Effector memory CD8-positive, alpha-beta T cell (primary cell): ENCODE measurements around the gene MASTL.
A peak's percentile ranks its signal among the peaks of the same experiment; 100 is the strongest.

Source experiments
- ATAC-seq: fragments of 150-1000 bp; cut with Tn5 transposase; replicated peaks from 2 replicates; pipeline ENCODE4 v1.10.0; 2021; ENCODE audit warnings: mild to moderate bottlenecking, moderate library complexity
- DNase-seq, 3 experiments: peaks; one replicate each; pipeline ENCODE4 v3.0.0; 2021
- H3K27ac Mint-ChIP-seq, 2 donors: one replicate each; pipeline ENCODE4 v1.8.0; 2022; ENCODE audit warnings: mild to moderate bottlenecking in 2 of 2, mixed read lengths in 2 of 2, moderate library complexity in 2 of 2
- H3K27me3 Mint-ChIP-seq, 2 donors: one replicate each; pipeline ENCODE4 v1.8.0; 2022; ENCODE audit warnings: mixed read lengths in 2 of 2
- H3K36me3 Mint-ChIP-seq: one replicate; pipeline ENCODE4 v1.8.0; 2022; ENCODE audit warnings: mild to moderate bottlenecking, moderate library complexity, mixed read lengths; ENCODE audit not compliant: insufficient read depth
- H3K4me1 Mint-ChIP-seq, 2 donors: one replicate each; pipeline ENCODE4 v1.8.0; 2022; ENCODE audit warnings: low read depth in 2 of 2, mixed read lengths in 2 of 2
- H3K4me3 Mint-ChIP-seq, 2 donors: one replicate each; pipeline ENCODE4 v1.8.0; 2022; ENCODE audit warnings: mild to moderate bottlenecking in 2 of 2, mixed read lengths in 2 of 2, moderate library complexity in 2 of 2
- H3K9me3 Mint-ChIP-seq, 2 donors: one replicate each; pipeline ENCODE4 v1.8.0; 2022; ENCODE audit warnings: mixed read lengths in 2 of 2

The MASTL gene

DNA sequence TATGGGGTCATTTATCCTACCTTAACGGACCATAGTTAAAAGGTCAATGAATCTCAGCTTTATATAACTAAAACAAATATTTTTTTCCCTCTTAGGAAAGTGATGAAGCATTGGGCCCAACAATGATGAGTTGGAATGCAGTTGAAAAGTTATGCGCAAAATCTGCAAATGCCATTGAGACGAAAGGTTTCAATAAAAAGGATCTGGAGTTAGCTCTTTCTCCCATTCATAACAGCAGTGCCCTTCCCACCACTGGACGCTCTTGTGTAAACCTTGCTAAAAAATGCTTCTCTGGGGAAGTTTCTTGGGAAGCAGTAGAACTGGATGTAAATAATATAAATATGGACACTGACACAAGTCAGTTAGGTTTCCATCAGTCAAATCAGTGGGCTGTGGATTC lies 14.7 kb downstream of the MASTL start:
- ATAC-seq (no peak), DNase-seq (no peak)
- Mint-ChIP-seq H3K4me3 (no peak overlapping the region), H3K27me3 (no peaks in the 10 kb centered on the region), H3K4me1 (peaks cover 0 to 5% of the 10 kb centered on the region in 2 donors), H3K36me3 (peaks cover 35% of the 10 kb centered on the region), H3K27ac (peak overlapping the region in 1 of 2 donors; percentile 29), H3K9me3 (no peaks in the 10 kb centered on the region)

DNA sequence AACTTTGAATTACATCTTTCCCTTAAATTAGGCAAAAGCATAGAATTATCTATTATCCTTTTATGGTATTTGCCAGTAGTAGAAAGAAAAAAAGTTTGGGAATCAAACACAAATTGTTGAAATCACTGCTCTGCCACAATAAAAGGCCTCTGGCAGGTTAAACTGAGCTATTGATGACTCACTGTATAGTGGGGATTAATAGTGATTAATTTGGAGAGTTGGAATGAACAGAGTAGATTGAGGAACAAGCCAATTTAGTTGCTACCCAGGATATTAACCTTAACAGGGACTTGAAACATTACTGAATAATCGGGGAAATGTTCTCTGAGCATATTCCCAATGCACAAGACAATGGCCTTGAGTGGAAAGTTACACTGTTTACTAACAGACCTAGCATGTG lies 33.1 kb downstream of the MASTL start:
- Mint-ChIP-seq H3K36me3 (peaks cover 32% of the 10 kb centered on the region), H3K4me3 (no peak overlapping the region)
- ATAC-seq: no peak

GRCh38 chr10:27188897-27189296 lies 33.7 kb downstream of the MASTL start:
- Mint-ChIP-seq H3K27ac (no peak overlapping the region), H3K9me3 (no peaks in the 10 kb centered on the region), H3K36me3 (peaks cover 32% of the 10 kb centered on the region), H3K4me3 (no peak overlapping the region), H3K27me3 (no peaks in the 10 kb centered on the region), H3K4me1 (no peaks in the 10 kb centered on the region)
- no peak for DNase-seq
- ATAC-seq: no peak

More for the DNA sequence above, 33.1 kb downstream of the MASTL start:
- Mint-ChIP-seq H3K9me3 (no peaks in the 10 kb centered on the region), H3K27ac (no peak overlapping the region), H3K4me1 (no peaks in the 10 kb centered on the region), H3K27me3 (no peaks in the 10 kb centered on the region)
- DNase-seq: no peak

- Mint-ChIP-seq H3K27me3 (no peaks in the 10 kb centered on the region), H3K4me3 (no peak overlapping the region), H3K36me3 (peaks cover 28% of the 10 kb centered on the region), H3K27ac (no peak overlapping the region), H3K9me3 (no peaks in the 10 kb centered on the region), H3K4me1 (no peaks in the 10 kb centered on the region)
- DNase-seq (no peak), ATAC-seq (no peak)
Measured at GRCh38 chr10:27190508-27190907, 35.4 kb downstream of the MASTL start.

- no peak for ATAC-seq
- Mint-ChIP-seq H3K4me1 (no peaks in the 10 kb centered on the region), H3K9me3 (no peaks in the 10 kb centered on the region), H3K36me3 (peaks cover 20% of the 10 kb centered on the region), H3K27me3 (no peaks in the 10 kb centered on the region), H3K4me3 (no peak overlapping the region), H3K27ac (peak overlapping the region; percentile 29 to 81)
- DNase-seq: no peak
Measured at GRCh38 chr10:27192284-27192683, 37.1 kb downstream of the MASTL start.

- Mint-ChIP-seq H3K4me1 (peaks cover 3 to 13% of the 10 kb centered on the region in 2 donors), H3K27me3 (no peaks in the 10 kb centered on the region), H3K4me3 (no peak overlapping the region), H3K27ac (peak overlapping the region; percentile 36 to 45), H3K9me3 (no peaks in the 10 kb centered on the region), H3K36me3 (peaks cover 71% of the 10 kb centered on the region)
- ATAC-seq (no peak), DNase-seq (no peak)
Measured at GRCh38 chr10:27197980-27198620, 42.9 kb downstream of the MASTL start.

DNA sequence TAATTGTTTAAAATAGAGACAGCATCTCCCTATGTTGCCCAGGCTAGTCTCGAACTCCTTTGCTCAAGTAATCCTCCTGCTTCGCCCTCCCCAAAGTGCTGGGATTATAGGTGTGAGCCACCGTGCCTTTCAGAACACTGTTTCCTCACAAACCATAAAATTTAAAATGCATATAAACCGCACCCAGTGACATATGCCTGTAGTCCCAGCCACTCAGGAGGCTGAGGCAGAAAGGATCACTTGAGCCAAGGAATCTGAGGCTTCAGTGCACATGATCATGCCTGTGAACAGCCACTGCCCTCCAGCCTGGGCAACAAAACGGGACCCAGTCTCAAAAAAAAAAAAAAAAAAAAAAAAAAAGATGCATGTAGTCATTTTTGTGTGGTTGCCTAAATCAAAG lies 48.7 kb downstream of the MASTL start:
- DNase-seq: no peak
- peaks cover 94% of the 10 kb centered on the region for H3K36me3 Mint-ChIP-seq
- H3K4me3 Mint-ChIP-seq: no peak overlapping the region
- no peak for ATAC-seq
- H3K4me1 Mint-ChIP-seq: peaks cover 0 to 8% of the 10 kb centered on the region in 2 donors
- no peak overlapping the region for H3K27ac Mint-ChIP-seq
- no peaks in the 10 kb centered on the region for H3K9me3 Mint-ChIP-seq
- no peaks in the 10 kb centered on the region for H3K27me3 Mint-ChIP-seq

DNA sequence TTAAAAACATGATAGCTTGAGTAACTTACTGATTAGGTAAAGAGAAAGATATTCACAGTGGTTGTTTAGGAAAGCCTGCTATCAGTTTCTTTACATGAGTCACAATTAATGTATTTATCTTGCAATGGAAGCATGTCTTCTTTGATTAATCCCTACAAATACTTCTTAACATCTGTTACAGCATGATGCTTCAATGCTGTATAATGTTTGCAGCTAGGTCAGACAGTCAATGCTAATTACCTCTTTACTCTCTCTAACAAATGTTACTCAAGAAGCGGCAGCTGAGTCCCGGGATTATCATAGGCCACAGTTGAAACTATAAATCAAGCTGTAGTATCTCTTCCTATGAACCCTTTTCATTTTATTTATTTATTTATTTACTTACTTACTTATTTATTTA lies 52.2 kb downstream of the MASTL start:
- Mint-ChIP-seq H3K36me3 (peaks cover 96% of the 10 kb centered on the region), H3K4me3 (no peak overlapping the region), H3K27ac (no peak overlapping the region), H3K9me3 (no peaks in the 10 kb centered on the region), H3K4me1 (peaks cover 1 to 3% of the 10 kb centered on the region in 2 donors), H3K27me3 (no peaks in the 10 kb centered on the region)
- DNase-seq (no peak), ATAC-seq (no peak)

DNA sequence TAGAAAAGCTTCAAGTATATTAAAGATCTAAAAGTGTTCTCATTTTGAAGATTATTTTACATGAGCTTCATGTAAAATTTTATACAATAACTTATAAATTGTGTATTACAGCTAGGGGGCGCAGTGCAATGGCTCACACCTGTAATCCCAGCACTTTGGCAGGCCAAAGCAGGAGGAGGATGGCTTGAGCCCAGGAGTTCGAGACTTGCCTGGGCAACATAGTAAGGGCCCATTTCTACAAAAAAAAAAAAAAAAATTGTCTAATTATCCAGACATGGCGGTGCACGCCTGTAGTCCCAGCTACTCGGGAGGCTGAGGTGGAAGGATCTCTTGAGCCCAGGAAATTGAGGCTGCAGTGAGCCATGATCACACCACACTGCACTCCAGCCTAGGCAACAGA lies 68.8 kb downstream of the MASTL start:
- Mint-ChIP-seq H3K4me1 (peaks cover 20 to 36% of the 10 kb centered on the region in 2 donors), H3K27me3 (no peaks in the 10 kb centered on the region), H3K4me3 (peak overlapping the region; percentile 76 to 80), H3K36me3 (peaks cover 68% of the 10 kb centered on the region), H3K9me3 (no peaks in the 10 kb centered on the region), H3K27ac (peak overlapping the region; percentile 62 to 91)
- DNase-seq (peak; percentile 20 to 27 (median 22)), ATAC-seq (no peak)

- Mint-ChIP-seq H3K36me3 (peaks cover 60% of the 10 kb centered on the region), H3K27ac (peak overlapping the region; percentile 91 to 93), H3K4me3 (peak overlapping the region; percentile 76 to 80), H3K27me3 (no peaks in the 10 kb centered on the region), H3K4me1 (peaks cover 19 to 31% of the 10 kb centered on the region in 2 donors), H3K9me3 (no peaks in the 10 kb centered on the region)
- ATAC-seq (peak; percentile 80), DNase-seq (peak; percentile 56 to 58 (median 57))
Measured at GRCh38 chr10:27225011-27225590, 69.9 kb downstream of the MASTL start.

DNA sequence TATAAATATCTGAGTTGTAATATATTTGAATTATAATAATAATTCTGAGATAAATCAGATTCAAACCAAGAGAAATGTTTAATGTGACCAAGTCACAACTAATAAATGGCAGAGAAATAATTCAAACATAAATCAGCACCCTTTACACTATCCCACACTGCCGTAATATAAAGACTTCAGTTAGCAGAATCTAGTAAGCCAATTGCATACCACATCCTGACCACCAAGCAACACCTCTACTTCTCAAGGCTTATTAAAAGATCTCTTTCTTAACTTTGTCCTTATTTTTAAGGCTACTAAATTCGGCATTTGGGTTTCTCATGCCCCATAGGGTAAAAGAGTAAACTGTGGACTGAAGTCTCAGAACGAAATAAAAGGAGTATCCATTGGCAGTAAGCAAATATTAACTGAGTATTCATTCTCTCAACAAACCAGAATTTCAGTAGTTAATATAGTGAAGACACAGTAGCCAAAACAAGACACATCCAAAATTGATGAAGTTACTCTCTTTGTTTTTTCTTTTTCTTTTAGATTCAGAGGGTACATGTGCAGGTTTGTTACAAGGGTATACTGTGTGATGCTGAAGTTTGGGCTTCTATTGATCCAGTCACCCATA lies 70.6 kb downstream of the MASTL start:
- ATAC-seq: peak; percentile 87
- H3K27ac Mint-ChIP-seq: peak overlapping the region; percentile 64 to 94

DNA sequence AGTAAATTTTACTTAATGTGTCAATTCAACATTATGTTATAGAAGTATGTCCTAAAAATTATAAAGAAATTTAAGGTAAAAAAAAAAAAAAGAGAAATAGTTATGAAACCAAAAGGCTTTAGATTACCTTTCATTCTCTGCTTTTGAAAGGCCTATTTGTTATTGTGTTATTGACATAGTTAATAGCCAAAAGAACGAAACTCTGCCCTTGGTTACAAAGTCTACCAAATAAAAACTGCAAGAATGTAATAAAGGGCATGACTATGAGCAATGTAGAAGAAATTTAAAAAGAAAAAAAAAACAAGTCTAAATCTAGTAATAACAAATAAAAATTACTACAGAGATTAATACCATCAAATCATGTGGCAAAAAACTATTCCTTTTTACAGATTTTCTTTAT lies 74.9 kb downstream of the MASTL start:
- Mint-ChIP-seq H3K36me3 (peaks cover 56% of the 10 kb centered on the region), H3K9me3 (no peaks in the 10 kb centered on the region), H3K27me3 (no peaks in the 10 kb centered on the region), H3K4me3 (no peak overlapping the region), H3K27ac (no peak overlapping the region), H3K4me1 (peaks cover 13 to 23% of the 10 kb centered on the region in 2 donors)
- DNase-seq: no peak
- ATAC-seq: no peak

More for the DNA sequence above, 70.6 kb downstream of the MASTL start:
- peaks cover 19 to 31% of the 10 kb centered on the region in 2 donors for H3K4me1 Mint-ChIP-seq
- no peaks in the 10 kb centered on the region for H3K9me3 Mint-ChIP-seq
- peak in 2 of 3 experiments; percentile 21 to 30 for DNase-seq
- H3K4me3 Mint-ChIP-seq: peak overlapping the region; percentile 63 to 80
- peaks cover 65% of the 10 kb centered on the region for H3K36me3 Mint-ChIP-seq
- no peaks in the 10 kb centered on the region for H3K27me3 Mint-ChIP-seq

GRCh38 chr10:27235706-27236105 lies 80.6 kb downstream of the MASTL start:
- Mint-ChIP-seq H3K27me3 (no peaks in the 10 kb centered on the region), H3K4me3 (no peak overlapping the region), H3K27ac (peak overlapping the region in 1 of 2 donors; percentile 46), H3K4me1 (peaks cover 9 to 16% of the 10 kb centered on the region in 2 donors), H3K36me3 (peaks cover 45% of the 10 kb centered on the region), H3K9me3 (no peaks in the 10 kb centered on the region)
- DNase-seq: no peak
- ATAC-seq: no peak
